Breast epithelium (tissue), 4 donors: ENCODE measurements around the gene FZD10. TPM values are rescaled to one million over a fixed set of nuclear protein-coding genes. Genes with fewer than 3 reads are reported as not detected.

Experiments
- DNase-seq, 2 donors: peaks; one replicate each; pipeline ENCODE4 v3.0.0-alpha.2; 2019; ENCODE audit warnings: low spot score in 2 of 2
- H3K27ac ChIP-seq, 2 donors: fragments of 200-600 bp; sonication (generic) in 1 of 2; one replicate each; pipeline ENCODE4 v1.5.1; 2016 to 2019; ENCODE audit warnings: mild to moderate bottlenecking in 1 of 2
- H3K27me3 ChIP-seq, 2 donors: fragments of 200-600 bp; sonication (generic) in 1 of 2; one replicate each; pipeline versions ENCODE4 v1.5.1 to v1.6.0; 2017 to 2019; ENCODE audit warnings: control low read depth in 1 of 2, mild to moderate bottlenecking in 1 of 2
- H3K36me3 ChIP-seq: fragments of 200-600 bp; one replicate; pipeline ENCODE4 v1.5.1; 2019
- H3K4me1 ChIP-seq, 2 donors: fragments of 200-600 bp; sonication (generic); one replicate each; pipeline ENCODE4 v1.5.1; 2016 to 2019; ENCODE audit warnings: control low read depth in 1 of 2
- H3K4me3 ChIP-seq, 3 donors: fragments of 200-600 bp; sonication (generic); 1 replicate in 2 of 3; 2 replicates in 1 of 3; pipeline ENCODE4 v1.5.1; 2016 to 2019; ENCODE audit warnings: mild to moderate bottlenecking in 3 of 3, moderate library complexity in 2 of 3
- H3K9me3 ChIP-seq, 2 donors: fragments of 200-600 bp; sonication (generic) in 1 of 2; one replicate each; pipeline ENCODE4 v1.5.1; 2016 to 2019; ENCODE audit warnings: control low read depth in 1 of 2
- POLR2A ChIP-seq: fragments of 450-650 bp; IDR thresholded peaks from one replicate; pipeline ENCODE4 v1.6.1; 2016; ENCODE audit warnings: antibody characterized with exemption, mild to moderate bottlenecking, moderate library complexity
- POLR2AphosphoS5 ChIP-seq, 3 donors: sonication (generic); formaldehyde crosslinking; IDR thresholded peaks; one replicate each; pipeline ENCODE4 v1.6.1; 2017; ENCODE audit warnings: antibody characterized with exemption in 3 of 3
- intact Hi-C: fragments of 100-400 bp; cut with DNase I; formaldehyde crosslinking; loops from one replicate; pipeline ENCODE4 v1.15.1; 2023; ENCODE audit warnings: low total_unique reads
- total RNA-seq, 3 donors: library from RNA; depleted of rRNA; stranded (reverse); fragments of >200 nt; gene quantifications; one replicate each; pipeline ENCODE4 v1.1.0, GENCODE V29; 2016
- TF ChIP-seq, protein P1 (sequence below), 3 donors: fragments of 450-650 bp; IDR thresholded peaks; one replicate each; pipeline ENCODE4 v1.5.1; 2016 to 2017; ENCODE audit warnings: antibody characterized with exemption in 3 of 3, mild to moderate bottlenecking in 3 of 3, moderate library complexity in 3 of 3

FZD10 gene
- total RNA-seq, 3 donors from 2014 or later, result 0.48 to 2.0 (median 1.8) TPM

GRCh38 chr12:130214686-130215395 is 52.6 kb downstream of the FZD10 start:
- Histone ChIP-seq H3K36me3 (no peaks in the 10 kb centered on the region), H3K27ac (peak overlapping the region in 1 of 2 donors; percentile 8), H3K27me3 (no peaks in the 10 kb centered on the region), H3K9me3 (peaks cover 4 to 7% of the 10 kb centered on the region in 2 donors), H3K4me1 (no peaks in the 10 kb centered on the region), H3K4me3 (peak overlapping the region in 1 of 3 donors; percentile 37)
- intact Hi-C loops, result no loop called here
- peak in 1 of 2 donors; percentile 37 for DNase-seq
- TF ChIP-seq POLR2A (no peak), POLR2AphosphoS5 (IDR thresholded peaks at IDR 0.05) (no peak)
- TF ChIP-seq, protein P1, sequence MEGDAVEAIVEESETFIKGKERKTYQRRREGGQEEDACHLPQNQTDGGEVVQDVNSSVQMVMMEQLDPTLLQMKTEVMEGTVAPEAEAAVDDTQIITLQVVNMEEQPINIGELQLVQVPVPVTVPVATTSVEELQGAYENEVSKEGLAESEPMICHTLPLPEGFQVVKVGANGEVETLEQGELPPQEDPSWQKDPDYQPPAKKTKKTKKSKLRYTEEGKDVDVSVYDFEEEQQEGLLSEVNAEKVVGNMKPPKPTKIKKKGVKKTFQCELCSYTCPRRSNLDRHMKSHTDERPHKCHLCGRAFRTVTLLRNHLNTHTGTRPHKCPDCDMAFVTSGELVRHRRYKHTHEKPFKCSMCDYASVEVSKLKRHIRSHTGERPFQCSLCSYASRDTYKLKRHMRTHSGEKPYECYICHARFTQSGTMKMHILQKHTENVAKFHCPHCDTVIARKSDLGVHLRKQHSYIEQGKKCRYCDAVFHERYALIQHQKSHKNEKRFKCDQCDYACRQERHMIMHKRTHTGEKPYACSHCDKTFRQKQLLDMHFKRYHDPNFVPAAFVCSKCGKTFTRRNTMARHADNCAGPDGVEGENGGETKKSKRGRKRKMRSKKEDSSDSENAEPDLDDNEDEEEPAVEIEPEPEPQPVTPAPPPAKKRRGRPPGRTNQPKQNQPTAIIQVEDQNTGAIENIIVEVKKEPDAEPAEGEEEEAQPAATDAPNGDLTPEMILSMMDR (IDR thresholded peaks at IDR 0.05), result no peak

Other genes starting within 250 kb of the FZD10 start
- under 1 TPM in 1 of 3 donors, not detected in 2; under 0.01 TPM for gene PIWIL1, start 175.4 kb downstream of the FZD10 start, total RNA-seq